ENCODE measurements around the gene EEPD1.

DNA sequence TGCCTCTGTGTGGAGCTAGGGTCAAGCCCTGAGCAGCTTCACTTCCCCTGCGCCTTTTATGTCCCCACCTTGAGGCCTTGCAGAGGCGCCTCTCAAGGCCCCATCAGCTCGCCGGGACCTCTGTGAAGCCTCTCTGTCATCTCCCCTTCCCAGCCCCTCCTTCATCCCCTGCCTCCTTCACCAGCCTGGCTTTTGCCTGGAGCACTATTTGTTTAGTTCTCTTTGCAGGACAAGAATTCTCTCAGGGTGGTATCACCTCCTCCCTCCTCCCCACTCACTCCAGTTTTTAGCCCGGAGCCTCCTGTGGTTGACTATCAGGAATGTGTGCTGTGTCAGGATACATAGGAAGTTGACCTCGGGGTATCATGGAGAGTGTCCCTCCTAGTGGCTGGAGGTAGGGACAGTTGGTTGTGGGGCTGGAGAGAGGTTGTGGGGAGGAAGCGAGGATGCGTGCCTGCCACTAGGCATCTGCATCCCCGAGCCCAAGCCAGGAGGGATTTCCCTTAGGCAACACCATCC lies 146.8 kb downstream of the EEPD1 start:
- TF ChIP-seq, protein P1, sequence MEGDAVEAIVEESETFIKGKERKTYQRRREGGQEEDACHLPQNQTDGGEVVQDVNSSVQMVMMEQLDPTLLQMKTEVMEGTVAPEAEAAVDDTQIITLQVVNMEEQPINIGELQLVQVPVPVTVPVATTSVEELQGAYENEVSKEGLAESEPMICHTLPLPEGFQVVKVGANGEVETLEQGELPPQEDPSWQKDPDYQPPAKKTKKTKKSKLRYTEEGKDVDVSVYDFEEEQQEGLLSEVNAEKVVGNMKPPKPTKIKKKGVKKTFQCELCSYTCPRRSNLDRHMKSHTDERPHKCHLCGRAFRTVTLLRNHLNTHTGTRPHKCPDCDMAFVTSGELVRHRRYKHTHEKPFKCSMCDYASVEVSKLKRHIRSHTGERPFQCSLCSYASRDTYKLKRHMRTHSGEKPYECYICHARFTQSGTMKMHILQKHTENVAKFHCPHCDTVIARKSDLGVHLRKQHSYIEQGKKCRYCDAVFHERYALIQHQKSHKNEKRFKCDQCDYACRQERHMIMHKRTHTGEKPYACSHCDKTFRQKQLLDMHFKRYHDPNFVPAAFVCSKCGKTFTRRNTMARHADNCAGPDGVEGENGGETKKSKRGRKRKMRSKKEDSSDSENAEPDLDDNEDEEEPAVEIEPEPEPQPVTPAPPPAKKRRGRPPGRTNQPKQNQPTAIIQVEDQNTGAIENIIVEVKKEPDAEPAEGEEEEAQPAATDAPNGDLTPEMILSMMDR (IDR thresholded peaks at IDR 0.05; ENCODE audit: low read depth, low read length), result no peak
- no peak for TF ChIP-seq EZH2phosphoT487 (IDR thresholded peaks at IDR 0.05; ENCODE audit: low read depth)

All from OCI-LY3 (cell line).